MG63 (cell line): ENCODE data around the gene BATF3. TPM values are rescaled to one million over a fixed set of nuclear protein-coding genes. Genes with fewer than 3 reads are reported as not detected.

Experiments
- total RNA-seq: library from RNA; depleted of rRNA; stranded (reverse); fragments of >200 nt; shearing (Covaris generic); gene quantifications from 2 replicates; pipeline ENCODE4 v1.2.3, GENCODE V29; 2014; ENCODE audit warnings: low replicate concordance; rRNA removed

The BATF3 gene
- total RNA-seq, 1 experiment from 2014 or later, result 2.3 TPM

Other genes with a start within 250 kb of the BATF3 start
- gene ATF3, start 91.1 kb downstream of the BATF3 start, total RNA-seq, result 0.99 and 7.4 TPM in 2 replicates
- 69.0 and 100 TPM in 2 replicates for gene NSL1, start 91.9 kb upstream of the BATF3 start, total RNA-seq
- 15.6 and 19.5 TPM in 2 replicates for gene TATDN3, start 92.1 kb upstream of the BATF3 start, total RNA-seq
- not detected in 2 replicates for gene SPATA45, start 147.8 kb upstream of the BATF3 start, total RNA-seq
- 4.5 and 9.3 TPM in 2 replicates for gene FLVCR1, start 158.4 kb upstream of the BATF3 start, total RNA-seq